Stomach (tissue), 4 donors: Measurements from ENCODE around the gene SLC18B1.

Experiments used
- CTCF ChIP-seq, 7 experiments: fragments of 450-650 bp in 4 of 7; fragments of 200-600 bp in 3 of 7; sonication (generic) in 3 of 7; IDR thresholded peaks; one replicate each; pipeline ENCODE4 v1.5.1; 2016 to 2019; ENCODE audit warnings: antibody characterized with exemption in 7 of 7, control low read depth in 2 of 7, mild to moderate bottlenecking in 1 of 7
- EP300 ChIP-seq: sonication (generic); formaldehyde crosslinking; IDR thresholded peaks from one replicate; pipeline ENCODE4 v1.6.1; 2017; ENCODE audit warnings: antibody characterized with exemption
- POLR2A ChIP-seq, 4 donors: fragments of 450-650 bp; IDR thresholded peaks; one replicate each; pipeline ENCODE4 v1.6.1; 2016; ENCODE audit warnings: antibody characterized with exemption in 4 of 4, control low read depth in 2 of 4, mild to moderate bottlenecking in 1 of 4, moderate library complexity in 1 of 4
- POLR2AphosphoS5 ChIP-seq, 3 donors: sonication (generic); formaldehyde crosslinking; IDR thresholded peaks; one replicate each; pipeline ENCODE4 v1.6.1; 2016; ENCODE audit warnings: antibody characterized with exemption in 3 of 3

GRCh38 chr6:132813173-132813856, 14.9 kb upstream of the SLC18B1 start:
- TF ChIP-seq CTCF (IDR thresholded peaks at IDR 0.05), result no peak
- TF ChIP-seq EP300, result no peak
- no peak for TF ChIP-seq POLR2A (IDR thresholded peaks at IDR 0.05)
- peak in 2 of 3 donors; percentile 34 to 60 for TF ChIP-seq POLR2AphosphoS5 (IDR thresholded peaks at IDR 0.05)
